HTR-8/SVneo (cell line): Measurements from ENCODE around the gene XRCC6.
"Not testable (repeated sequence)": the region's sequence is repeated elsewhere in the genome, so short reads cannot be mapped to it uniquely, and the experiment has no call there.

Experiments used
- DNase-seq: peaks from one replicate; pipeline ENCODE4 v3.0.0; 2011; ENCODE audit warnings: low spot score, mixed read lengths; ENCODE audit not compliant: insufficient read length
- FAIRE-seq: peaks from 2 replicates; lab custom pipeline; 2011; peaks lifted over from hg19 to GRCh38; lab: Jason Lieb, UNC

Gene XRCC6

GRCh38 chr22:41642331-41643110, 21.4 kb downstream of the XRCC6 start:
- DNase-seq = no peak
- FAIRE-seq = no peak

- DNase-seq (no peak), FAIRE-seq (no peak)
Observed at GRCh38 chr22:41647771-41648170, 26.7 kb downstream of the XRCC6 start.

GRCh38 chr22:41648432-41648831, 27.3 kb downstream of the XRCC6 start:
- DNase-seq (no peak), FAIRE-seq (no peak)

- FAIRE-seq = no peak
Observed at GRCh38 chr22:41650229-41650628, 29.1 kb downstream of the XRCC6 start.

GRCh38 chr22:41650821-41651220, 29.7 kb downstream of the XRCC6 start:
- DNase-seq (no peak), FAIRE-seq (no peak)

More at GRCh38 chr22:41650229-41650628, 29.1 kb downstream of the XRCC6 start:
- no peak for DNase-seq

GRCh38 chr22:41654322-41654721, 33.2 kb downstream of the XRCC6 start:
- no peak for DNase-seq
- FAIRE-seq = no peak

- DNase-seq (no peak), FAIRE-seq (no peak)
Observed at GRCh38 chr22:41656556-41656955, 35.5 kb downstream of the XRCC6 start.

- DNase-seq = no peak
Observed at GRCh38 chr22:41657709-41658108, 36.6 kb downstream of the XRCC6 start.

GRCh38 chr22:41658869-41659268, 37.8 kb downstream of the XRCC6 start:
- DNase-seq (no peak), FAIRE-seq (no peak)

More at GRCh38 chr22:41657709-41658108, 36.6 kb downstream of the XRCC6 start:
- FAIRE-seq = no peak

GRCh38 chr22:41659941-41660340, 38.8 kb downstream of the XRCC6 start:
- no peak for DNase-seq
- FAIRE-seq = no peak

- FAIRE-seq = no peak
- DNase-seq = no peak
Observed at GRCh38 chr22:41660416-41660815, 39.3 kb downstream of the XRCC6 start.

- no peak for FAIRE-seq
- DNase-seq = no peak
Observed at GRCh38 chr22:41661088-41661487, 40.0 kb downstream of the XRCC6 start.

- FAIRE-seq = no peak
- DNase-seq = no peak
Observed at GRCh38 chr22:41661713-41662112, 40.6 kb downstream of the XRCC6 start.

GRCh38 chr22:41663594-41663993, 42.5 kb downstream of the XRCC6 start:
- FAIRE-seq, DNase-seq: not testable (repeated sequence)

- FAIRE-seq (no peak), DNase-seq (no peak)
Observed at GRCh38 chr22:41664490-41664889, 43.4 kb downstream of the XRCC6 start.

GRCh38 chr22:41664951-41665350, 43.9 kb downstream of the XRCC6 start:
- DNase-seq (no peak), FAIRE-seq (no peak)

GRCh38 chr22:41668971-41669911, 48.1 kb downstream of the XRCC6 start:
- peak; percentile 51 for FAIRE-seq
- DNase-seq = peak; percentile 59

- FAIRE-seq, DNase-seq: not testable (repeated sequence)
Observed at GRCh38 chr22:41672096-41672495, 51.0 kb downstream of the XRCC6 start.

- DNase-seq (no peak), FAIRE-seq (no peak)
Observed at GRCh38 chr22:41672780-41673509, 51.9 kb downstream of the XRCC6 start.

- DNase-seq = no peak
Observed at GRCh38 chr22:41674846-41675340, 53.8 kb downstream of the XRCC6 start.

More at GRCh38 chr22:41674846-41675340, 53.8 kb downstream of the XRCC6 start:
- FAIRE-seq = no peak
